ENCODE measurements around the gene PPP1R8. TPM values are rescaled to one million over a fixed set of nuclear protein-coding genes. Genes with fewer than 3 reads are reported as not detected.

The PPP1R8 gene
- total RNA-seq, 1 experiment from 2014 or later: 57.4 TPM

- Histone ChIP-seq H3K4me3 (replicated peaks in 1 of 2; ENCODE audit: low read depth in 1 of 2, low read length in 2 of 2) (no peak overlapping the region), H2AFZ (ENCODE audit: low read depth, low read length, poor library complexity, severe bottlenecking) (no peak overlapping the region), H3K79me2 (ENCODE audit: insufficient read depth, low read length) (peaks cover 93% of the 10 kb centered on the region), H3K9me2 (ENCODE audit: insufficient read depth) (no peaks in the 10 kb centered on the region), H3K27ac (ENCODE audit: low read depth, low read length) (no peak overlapping the region), H3K4me1 (ENCODE audit: control insufficient read depth in 1 of 2, insufficient read depth in 2 of 2, low read length in 2 of 2) (peaks cover 2 to 15% of the 10 kb centered on the region in 2 experiments; a peak in 2 of 4 replicates), H3K36me3 (ENCODE audit: control insufficient read depth in 1 of 2, insufficient read depth in 2 of 2, low read length in 2 of 2) (peaks cover 13 to 34% of the 10 kb centered on the region in 2 experiments), H3K9me3 (ENCODE audit: control insufficient read depth in 1 of 2, insufficient read depth in 1 of 2, low read depth in 1 of 2, low read length in 2 of 2) (peaks cover 0 to 6% of the 10 kb centered on the region in 2 experiments; a peak in 1 of 4 replicates), H3K4me2 (ENCODE audit: low read length) (no peak overlapping the region), H4K20me1 (ENCODE audit: insufficient read depth) (no peaks in the 10 kb centered on the region; the same call in 1 of the 2 replicates), H3K27me3 (ENCODE audit: insufficient read depth, low read length) (no peaks in the 10 kb centered on the region), H3K9ac (ENCODE audit: low read length) (no peak overlapping the region)
- ChIA-PET RAD21 (ENCODE audit: low non-redundant PET in 1 of 2, low total read pairs in 2 of 2, uncharacterized antibody in 2 of 2, unreplicated experiment in 2 of 2) (no interaction called here), POLR2A (no interaction called here), CTCF (no interaction called here)
- no TSS peak for BruUV-seq (replicated peaks)
- no peak for TF ChIP-seq TCF7L2 (IDR thresholded peaks at IDR 0.05; ENCODE audit: borderline replicate concordance, extremely low read depth, insufficient read depth, insufficient read length)
- TF ChIP-seq ELF1 (IDR thresholded peaks at IDR 0.05; ENCODE audit: borderline replicate concordance, low read depth): no peak
- TF ChIP-seq EZH2 (IDR thresholded peaks at IDR 0.05): no peak
- no peak for TF ChIP-seq POLR2A (IDR thresholded peaks at IDR 0.05; ENCODE audit: borderline replicate concordance, extremely low read depth, insufficient read depth, insufficient read length)
- TF ChIP-seq YY1 (IDR thresholded peaks at IDR 0.05; ENCODE audit: extremely low read depth, insufficient replicate concordance, low read depth, low read length): no peak
- no peak for TF ChIP-seq FOSL1 (IDR thresholded peaks at IDR 0.05; ENCODE audit: low read depth)
- no peak for TF ChIP-seq ATF3 (IDR thresholded peaks at IDR 0.05)
- TF ChIP-seq RAD21 (IDR thresholded peaks at IDR 0.05; ENCODE audit: low read depth): no peak
- TF ChIP-seq ZBTB33 (IDR thresholded peaks at IDR 0.05; ENCODE audit: extremely low read depth, insufficient replicate concordance, low read length): no peak
- no peak for TF ChIP-seq CTCF (IDR thresholded peaks at IDR 0.05 in 2 of 3, conservative IDR thresholded peaks at IDR 0.05 in 1 of 3; ENCODE audit: borderline replicate concordance in 1 of 3, insufficient read depth in 1 of 3, low read depth in 2 of 3, low read length in 2 of 3)
- no peak for TF ChIP-seq EZH2phosphoT487 (IDR thresholded peaks at IDR 0.05; ENCODE audit: borderline replicate concordance)
- no peak for TF ChIP-seq ZFX (IDR thresholded peaks at IDR 0.05)
- no peak for TF ChIP-seq POLR2AphosphoS5 (IDR thresholded peaks at IDR 0.05; ENCODE audit: low read depth, low read length)
- no peak for TF ChIP-seq ZNF274 (IDR thresholded peaks at IDR 0.05; ENCODE audit: low read depth, low read length)
- intact Hi-C loops (cut with micrococcal nuclease): no loop called here
- DNase-seq (ENCODE audit: low read depth, low spot score) (no peak), ATAC-seq (no peak)
Observed at GRCh38 chr1:27835501-27835900, 4.9 kb downstream of the PPP1R8 start.
